ENCODE data around the gene MTTP. TPM values are rescaled to one million over a fixed set of nuclear protein-coding genes. Genes with fewer than 3 reads are reported as not detected.

MTTP gene
- total RNA-seq, 1 donor from 2014 or later: not detected

DNA sequence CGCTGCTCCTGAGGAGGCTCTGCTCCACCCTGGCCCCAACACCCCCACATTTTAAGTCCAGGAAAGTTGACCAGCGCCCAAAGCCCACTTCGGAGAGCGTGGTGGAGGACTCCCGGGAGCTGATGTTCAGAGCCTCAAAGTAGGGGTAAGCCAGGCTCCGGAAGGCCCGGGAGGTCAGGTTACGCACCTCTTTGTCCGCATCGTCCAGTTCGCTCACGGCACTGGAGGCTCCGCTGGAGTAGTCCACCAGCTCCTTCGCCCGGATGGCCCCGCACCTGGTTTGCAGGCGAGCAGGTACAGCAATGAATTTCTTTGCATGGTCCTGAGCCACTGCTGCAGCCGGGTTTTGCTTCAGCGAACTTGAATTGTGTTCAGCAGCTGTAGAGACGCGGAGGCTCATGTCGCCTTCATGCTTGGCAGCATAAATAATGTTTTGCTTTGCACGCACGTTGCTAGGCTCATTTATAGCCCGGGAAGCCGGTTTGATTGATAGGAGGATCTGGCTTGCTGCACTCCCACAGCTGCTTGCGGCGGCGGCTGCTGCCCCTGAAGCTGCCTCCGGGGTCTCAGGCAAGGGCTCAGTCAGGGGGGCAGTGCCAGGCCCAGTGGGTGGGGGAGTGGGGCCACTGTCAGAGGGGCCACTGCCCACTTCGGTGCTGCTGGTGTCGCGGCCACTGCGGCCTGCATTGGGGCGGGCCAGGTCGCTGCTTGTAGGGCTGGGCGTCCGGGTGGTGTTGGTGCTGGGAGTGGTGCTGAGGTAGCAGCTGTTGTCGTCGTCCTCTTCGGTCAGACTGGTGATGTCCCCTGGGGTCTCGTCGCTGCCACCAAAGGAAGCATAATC, 78.2 kb downstream of the MTTP start:
- Mint-ChIP-seq H3K27me3 (ENCODE audit: low read depth) (peaks cover 6% of the 10 kb centered on the region), H3K4me3 (no peak overlapping the region), H3K27ac (no peak overlapping the region), H3K9me3 (no peaks in the 10 kb centered on the region), H3K4me1 (peaks cover 10% of the 10 kb centered on the region), H3K36me3 (no peaks in the 10 kb centered on the region)
- TF ChIP-seq, protein P1, sequence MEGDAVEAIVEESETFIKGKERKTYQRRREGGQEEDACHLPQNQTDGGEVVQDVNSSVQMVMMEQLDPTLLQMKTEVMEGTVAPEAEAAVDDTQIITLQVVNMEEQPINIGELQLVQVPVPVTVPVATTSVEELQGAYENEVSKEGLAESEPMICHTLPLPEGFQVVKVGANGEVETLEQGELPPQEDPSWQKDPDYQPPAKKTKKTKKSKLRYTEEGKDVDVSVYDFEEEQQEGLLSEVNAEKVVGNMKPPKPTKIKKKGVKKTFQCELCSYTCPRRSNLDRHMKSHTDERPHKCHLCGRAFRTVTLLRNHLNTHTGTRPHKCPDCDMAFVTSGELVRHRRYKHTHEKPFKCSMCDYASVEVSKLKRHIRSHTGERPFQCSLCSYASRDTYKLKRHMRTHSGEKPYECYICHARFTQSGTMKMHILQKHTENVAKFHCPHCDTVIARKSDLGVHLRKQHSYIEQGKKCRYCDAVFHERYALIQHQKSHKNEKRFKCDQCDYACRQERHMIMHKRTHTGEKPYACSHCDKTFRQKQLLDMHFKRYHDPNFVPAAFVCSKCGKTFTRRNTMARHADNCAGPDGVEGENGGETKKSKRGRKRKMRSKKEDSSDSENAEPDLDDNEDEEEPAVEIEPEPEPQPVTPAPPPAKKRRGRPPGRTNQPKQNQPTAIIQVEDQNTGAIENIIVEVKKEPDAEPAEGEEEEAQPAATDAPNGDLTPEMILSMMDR (IDR thresholded peaks at IDR 0.05; ENCODE audit: unreplicated experiment): no peak
- no peak for DNase-seq (ENCODE audit: low spot score in 2 of 2, unreplicated experiment in 2 of 2)

- H3K27ac Mint-ChIP-seq: no peak overlapping the region
Measured at GRCh38 chr4:99653916-99654315, 79.3 kb downstream of the MTTP start.

GRCh38 chr4:99654361-99654761, 79.7 kb downstream of the MTTP start:
- TF ChIP-seq, protein P1 (IDR thresholded peaks at IDR 0.05; ENCODE audit: unreplicated experiment): no peak
- Mint-ChIP-seq H3K36me3 (no peaks in the 10 kb centered on the region), H3K4me3 (no peak overlapping the region), H3K4me1 (peaks cover 5% of the 10 kb centered on the region), H3K27me3 (ENCODE audit: low read depth) (peaks cover 6% of the 10 kb centered on the region), H3K9me3 (no peaks in the 10 kb centered on the region), H3K27ac (no peak overlapping the region)
- DNase-seq (ENCODE audit: low spot score in 2 of 2, unreplicated experiment in 2 of 2): no peak

More at GRCh38 chr4:99653916-99654315, 79.3 kb downstream of the MTTP start:
- no peaks in the 10 kb centered on the region for H3K9me3 Mint-ChIP-seq
- peaks cover 5% of the 10 kb centered on the region for H3K4me1 Mint-ChIP-seq
- no peak overlapping the region for H3K4me3 Mint-ChIP-seq
- H3K27me3 Mint-ChIP-seq (ENCODE audit: low read depth): peaks cover 6% of the 10 kb centered on the region
- TF ChIP-seq, protein P1 (IDR thresholded peaks at IDR 0.05; ENCODE audit: unreplicated experiment): no peak
- no peak for DNase-seq (ENCODE audit: low spot score in 2 of 2, unreplicated experiment in 2 of 2)
- no peaks in the 10 kb centered on the region for H3K36me3 Mint-ChIP-seq

DNA sequence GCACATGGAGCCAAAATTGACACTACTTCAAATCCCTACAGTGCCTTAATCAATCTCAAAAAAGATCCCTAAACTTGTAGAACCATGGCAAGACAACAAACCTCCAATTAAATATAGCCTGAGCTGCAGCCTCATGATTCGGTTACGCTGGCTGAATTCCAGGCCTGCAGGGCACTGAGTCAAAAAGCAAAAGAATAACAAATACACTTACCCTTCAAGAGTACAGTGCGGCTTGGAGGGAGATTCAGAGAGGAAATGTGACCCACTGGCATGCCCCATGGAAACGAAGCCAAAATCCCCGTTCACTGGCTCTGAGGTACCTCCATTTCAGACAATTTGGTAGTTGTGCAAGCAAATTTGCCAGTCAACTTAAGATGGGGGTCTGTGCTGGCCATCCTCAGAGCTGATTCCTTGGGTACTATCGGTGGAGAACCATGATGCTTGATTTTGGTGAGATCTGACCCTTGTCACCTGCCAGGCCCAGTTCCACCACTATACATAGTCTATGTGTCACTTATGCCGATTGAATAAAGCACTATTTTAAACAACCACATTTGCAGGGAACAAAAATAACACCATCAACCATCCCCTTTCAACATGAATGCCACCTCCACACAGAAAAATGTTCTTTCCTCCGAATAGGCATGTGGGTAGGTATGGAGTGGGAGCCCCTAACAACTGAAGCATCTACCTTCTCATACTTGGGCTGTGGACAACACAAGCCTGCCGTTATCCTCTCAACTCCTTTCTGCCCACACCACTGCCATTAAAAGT, 80.9 kb downstream of the MTTP start:
- peaks cover 5% of the 10 kb centered on the region for H3K4me1 Mint-ChIP-seq
- H3K27me3 Mint-ChIP-seq (ENCODE audit: low read depth): peaks cover 6% of the 10 kb centered on the region
- H3K27ac Mint-ChIP-seq: no peak overlapping the region
- no peak overlapping the region for H3K4me3 Mint-ChIP-seq
- H3K36me3 Mint-ChIP-seq: no peaks in the 10 kb centered on the region
- TF ChIP-seq, protein P1 (IDR thresholded peaks at IDR 0.05; ENCODE audit: unreplicated experiment): no peak
- no peaks in the 10 kb centered on the region for H3K9me3 Mint-ChIP-seq
- DNase-seq (ENCODE audit: low spot score in 2 of 2, unreplicated experiment in 2 of 2): no peak

GRCh38 chr4:99657798-99658197, 83.2 kb downstream of the MTTP start, which contains the start of gene C4orf54:
Gene C4orf54 (minus strand): TSS chr4:99657828. CDS start chr4:99654648, 3,180 bp downstream.
- H3K27ac Mint-ChIP-seq: no peak within 1 kb of the TSS
- H3K9me3 Mint-ChIP-seq: no peaks in the 10 kb centered on the region
- peaks cover 2% of the 10 kb centered on the region for H3K27me3 Mint-ChIP-seq (ENCODE audit: low read depth)
- H3K4me1 Mint-ChIP-seq: peaks cover 5% of the 10 kb centered on the region
- no peak within 1 kb of the TSS for H3K4me3 Mint-ChIP-seq
- no peak for DNase-seq (ENCODE audit: low spot score in 2 of 2, unreplicated experiment in 2 of 2)
- no peaks in the 10 kb centered on the region for H3K36me3 Mint-ChIP-seq
- TF ChIP-seq, protein P1 (IDR thresholded peaks at IDR 0.05; ENCODE audit: unreplicated experiment): no peak

All from mesothelial cell of epicardium (in vitro differentiated cells).